ENCODE measurements around the gene PRRC2B. TPM values are rescaled to one million over a fixed set of nuclear protein-coding genes. Genes with fewer than 3 reads are reported as not detected.

PRRC2B gene
- total RNA-seq, 1 experiment from 2014 or later, result 137 TPM

DNA sequence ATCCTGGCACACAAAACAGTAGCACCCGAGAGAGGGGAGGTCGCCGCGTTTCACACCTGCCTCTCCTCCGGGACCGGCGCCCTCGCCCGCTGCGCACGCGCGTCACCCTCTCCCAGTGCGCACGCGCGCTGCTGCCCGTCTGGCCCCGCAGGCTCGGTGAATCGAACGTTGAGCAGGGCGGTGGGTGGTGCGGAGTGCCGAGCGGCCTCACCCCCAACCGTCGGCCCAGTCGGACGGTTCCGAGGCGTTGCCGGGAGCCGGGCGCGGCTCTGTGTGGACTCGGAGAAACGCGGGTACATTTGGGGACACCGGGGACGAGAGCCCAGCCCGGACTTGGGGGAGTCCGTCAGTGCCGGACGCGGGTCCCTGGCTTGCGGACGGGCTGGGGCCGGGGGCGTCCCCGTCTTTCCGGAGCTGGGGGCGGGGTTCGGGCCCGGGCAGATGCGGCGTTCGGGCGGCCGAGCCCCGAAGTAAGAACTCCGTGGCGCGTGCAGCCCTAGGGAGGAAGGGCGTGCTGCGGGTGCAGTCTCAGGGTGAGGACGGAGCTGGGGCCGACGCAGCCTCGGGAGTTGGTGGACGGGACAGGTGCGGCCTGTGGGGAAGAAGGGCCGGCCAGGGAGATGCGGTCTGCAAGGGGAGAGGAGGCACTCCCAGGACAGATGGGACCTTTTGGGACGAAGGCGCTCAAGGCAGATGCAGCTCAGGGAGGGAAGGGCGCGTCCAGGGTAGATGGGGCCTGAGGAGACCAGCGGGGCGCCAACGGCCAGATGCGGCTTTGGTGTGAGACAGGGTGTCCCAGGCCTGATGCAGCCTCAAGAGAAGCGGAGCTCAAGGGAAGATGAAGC is 109.1 kb downstream of the PRRC2B start, which contains the start of gene POMT1:
TSS of gene POMT1 (plus strand) at position 138 of the 845 bp plus-strand sequence. CDS start 1,301 bp downstream, outside the sequence.
- peak; percentile 77 for DNase-seq
- no peaks in the 10 kb centered on the region for H3K27me3 Mint-ChIP-seq (ENCODE audit: unreplicated experiment)
- no peaks in the 10 kb centered on the region for H3K9me3 Mint-ChIP-seq (ENCODE audit: low read depth, unreplicated experiment)
- CTCF ChIA-PET, result no interaction called here
- intact Hi-C loops (cut with micrococcal nuclease; ENCODE audit: unreplicated experiment), result no loop called here
- TF ChIP-seq, protein P1, sequence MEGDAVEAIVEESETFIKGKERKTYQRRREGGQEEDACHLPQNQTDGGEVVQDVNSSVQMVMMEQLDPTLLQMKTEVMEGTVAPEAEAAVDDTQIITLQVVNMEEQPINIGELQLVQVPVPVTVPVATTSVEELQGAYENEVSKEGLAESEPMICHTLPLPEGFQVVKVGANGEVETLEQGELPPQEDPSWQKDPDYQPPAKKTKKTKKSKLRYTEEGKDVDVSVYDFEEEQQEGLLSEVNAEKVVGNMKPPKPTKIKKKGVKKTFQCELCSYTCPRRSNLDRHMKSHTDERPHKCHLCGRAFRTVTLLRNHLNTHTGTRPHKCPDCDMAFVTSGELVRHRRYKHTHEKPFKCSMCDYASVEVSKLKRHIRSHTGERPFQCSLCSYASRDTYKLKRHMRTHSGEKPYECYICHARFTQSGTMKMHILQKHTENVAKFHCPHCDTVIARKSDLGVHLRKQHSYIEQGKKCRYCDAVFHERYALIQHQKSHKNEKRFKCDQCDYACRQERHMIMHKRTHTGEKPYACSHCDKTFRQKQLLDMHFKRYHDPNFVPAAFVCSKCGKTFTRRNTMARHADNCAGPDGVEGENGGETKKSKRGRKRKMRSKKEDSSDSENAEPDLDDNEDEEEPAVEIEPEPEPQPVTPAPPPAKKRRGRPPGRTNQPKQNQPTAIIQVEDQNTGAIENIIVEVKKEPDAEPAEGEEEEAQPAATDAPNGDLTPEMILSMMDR (IDR thresholded peaks at IDR 0.05; ENCODE audit: unreplicated experiment), result no peak
- no TSS peak for BruUV-seq (replicated peaks)
- H3K36me3 Mint-ChIP-seq (ENCODE audit: insufficient read depth, unreplicated experiment), result peaks cover 33% of the 10 kb centered on the region
- H3K4me3 Mint-ChIP-seq (ENCODE audit: low read depth, unreplicated experiment), result peak within 1 kb of the TSS; percentile 94
- H3K4me1 Mint-ChIP-seq (ENCODE audit: low read depth, unreplicated experiment), result peaks cover 17% of the 10 kb centered on the region
- peak within 1 kb of the TSS; percentile 14 for H3K27ac Mint-ChIP-seq (ENCODE audit: unreplicated experiment)

DNA sequence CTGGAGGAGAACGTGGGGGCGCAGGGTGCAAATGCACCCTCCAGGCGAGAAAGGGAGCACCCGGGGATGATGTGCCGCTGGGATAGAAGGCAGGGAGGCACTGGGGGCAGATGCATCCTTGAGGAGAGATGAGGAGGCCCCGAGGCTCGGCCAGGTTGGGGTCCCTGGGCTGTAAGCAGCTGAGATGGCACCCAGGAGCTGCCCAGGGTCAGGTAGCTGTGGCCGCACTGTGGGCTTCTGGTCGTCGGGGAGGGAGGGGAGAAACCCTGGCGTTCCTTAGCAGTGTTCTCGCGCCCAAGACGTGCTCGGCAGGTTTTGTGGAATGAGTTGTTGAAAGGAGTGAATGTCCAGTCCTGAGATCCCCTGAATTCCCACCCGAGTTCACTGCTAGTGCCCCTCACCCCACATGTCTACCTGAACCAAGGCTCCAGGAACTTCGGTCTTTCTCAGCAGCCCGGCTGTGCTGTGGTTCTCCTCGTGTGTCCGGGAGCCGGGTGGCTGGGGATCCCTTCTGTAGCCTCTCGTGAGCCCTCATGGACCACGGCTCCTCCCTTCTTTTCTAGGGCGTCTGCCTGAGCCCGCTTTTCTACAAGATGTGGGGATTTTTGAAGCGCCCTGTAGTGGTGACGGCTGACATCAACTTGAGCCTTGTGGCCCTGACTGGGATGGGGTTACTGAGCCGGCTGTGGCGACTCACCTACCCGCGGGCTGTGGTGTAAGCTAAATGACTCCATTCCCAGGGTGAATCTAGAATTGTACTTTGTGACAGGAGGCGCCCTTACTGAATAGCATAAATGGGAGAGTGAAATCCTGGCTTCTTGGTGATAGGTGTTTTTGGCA is 110.0 kb downstream of the PRRC2B start:
- peaks cover 29% of the 10 kb centered on the region for H3K36me3 Mint-ChIP-seq (ENCODE audit: insufficient read depth, unreplicated experiment)
- peak overlapping the region; percentile 94 for H3K4me3 Mint-ChIP-seq (ENCODE audit: low read depth, unreplicated experiment)
- intact Hi-C loops (cut with micrococcal nuclease; ENCODE audit: unreplicated experiment), result no loop called here
- no TSS peak for BruUV-seq (replicated peaks)
- H3K27ac Mint-ChIP-seq (ENCODE audit: unreplicated experiment), result peak overlapping the region; percentile 14
- no peaks in the 10 kb centered on the region for H3K27me3 Mint-ChIP-seq (ENCODE audit: unreplicated experiment)
- no peaks in the 10 kb centered on the region for H3K9me3 Mint-ChIP-seq (ENCODE audit: low read depth, unreplicated experiment)
- H3K4me1 Mint-ChIP-seq (ENCODE audit: low read depth, unreplicated experiment), result peaks cover 17% of the 10 kb centered on the region
- DNase-seq, result peak; percentile 4
- CTCF ChIA-PET, result no interaction called here
- TF ChIP-seq, protein P1 (IDR thresholded peaks at IDR 0.05; ENCODE audit: unreplicated experiment), result no peak

DNA sequence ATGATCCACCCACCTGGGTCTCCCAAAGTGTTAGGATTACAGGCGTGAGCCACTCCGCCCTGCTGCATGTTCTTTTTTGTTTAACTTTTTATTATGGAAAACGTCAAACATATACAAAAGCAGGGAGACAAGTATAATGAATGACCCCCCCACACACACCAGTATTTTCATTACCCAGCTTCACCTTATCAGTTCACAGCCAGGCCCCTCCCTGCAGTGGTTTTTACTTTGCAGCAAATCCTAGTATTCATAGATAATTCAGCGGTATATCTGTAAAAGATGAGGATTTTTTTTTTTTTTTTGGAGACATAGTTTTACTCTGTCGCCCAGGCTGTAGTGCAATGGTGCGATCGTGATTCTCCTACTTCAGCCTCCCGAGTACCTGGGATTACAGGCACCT is 111.1 kb downstream of the PRRC2B start:
- Mint-ChIP-seq H3K27me3 (ENCODE audit: unreplicated experiment) (no peaks in the 10 kb centered on the region), H3K27ac (ENCODE audit: unreplicated experiment) (no peak overlapping the region), H3K4me1 (ENCODE audit: low read depth, unreplicated experiment) (peaks cover 17% of the 10 kb centered on the region), H3K4me3 (ENCODE audit: low read depth, unreplicated experiment) (no peak overlapping the region), H3K36me3 (ENCODE audit: insufficient read depth, unreplicated experiment) (peaks cover 22% of the 10 kb centered on the region), H3K9me3 (ENCODE audit: low read depth, unreplicated experiment) (no peaks in the 10 kb centered on the region)
- intact Hi-C loops (cut with micrococcal nuclease; ENCODE audit: unreplicated experiment), result no loop called here
- BruUV-seq (replicated peaks), result no TSS peak
- no peak for DNase-seq
- TF ChIP-seq, protein P1 (IDR thresholded peaks at IDR 0.05; ENCODE audit: unreplicated experiment), result no peak
- CTCF ChIA-PET, result interaction anchor here (0.7 kb wide), 1 partner anchor 82 kb away, joined by 3 read pairs; no protein-coding TSS in a partner anchor

DNA sequence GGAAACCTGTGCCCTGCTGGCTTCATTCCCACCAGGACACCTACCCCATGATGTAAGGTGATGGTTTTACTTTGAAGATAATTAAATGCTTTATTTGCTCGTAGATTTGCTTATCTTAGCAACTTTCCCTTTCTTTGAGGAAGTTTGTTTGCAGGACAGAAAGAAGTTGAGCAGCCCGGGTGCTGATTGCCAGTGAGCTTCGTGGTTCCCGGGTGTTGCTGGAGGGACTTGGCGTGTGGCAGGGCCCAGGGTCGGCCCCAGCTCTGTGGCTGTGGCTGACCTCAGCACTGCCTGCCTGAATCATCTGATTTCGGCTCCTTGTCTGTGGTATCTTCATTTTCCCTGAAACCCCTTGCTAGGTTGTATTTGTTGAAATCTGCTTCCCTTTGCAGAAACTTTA is 117.5 kb downstream of the PRRC2B start:
- no peaks in the 10 kb centered on the region for H3K4me1 Mint-ChIP-seq (ENCODE audit: low read depth, unreplicated experiment)
- CTCF ChIA-PET, result no interaction called here
- H3K27ac Mint-ChIP-seq (ENCODE audit: unreplicated experiment), result no peak overlapping the region
- TF ChIP-seq, protein P1 (IDR thresholded peaks at IDR 0.05; ENCODE audit: unreplicated experiment), result no peak
- intact Hi-C loops (cut with micrococcal nuclease; ENCODE audit: unreplicated experiment), result no loop called here
- BruUV-seq (replicated peaks), result no TSS peak
- H3K36me3 Mint-ChIP-seq (ENCODE audit: insufficient read depth, unreplicated experiment), result peaks cover 5% of the 10 kb centered on the region
- H3K27me3 Mint-ChIP-seq (ENCODE audit: unreplicated experiment), result no peaks in the 10 kb centered on the region
- no peaks in the 10 kb centered on the region for H3K9me3 Mint-ChIP-seq (ENCODE audit: low read depth, unreplicated experiment)
- no peak overlapping the region for H3K4me3 Mint-ChIP-seq (ENCODE audit: low read depth, unreplicated experiment)
- no peak for DNase-seq

Measured in Calu3 (cell line).